GM12878 (cell line): ENCODE results near the gene CIB4. TPM values are rescaled to one million over a fixed set of nuclear protein-coding genes. Genes with fewer than 3 reads are reported as not detected.

Experiments
- ATAC-seq: fragments of 200-7000 bp; cut with Tn5 transposase; 3 replicates; pipeline ENCODE4 v1.9.1; 2020; ENCODE audit warnings: mild to moderate bottlenecking, moderate library complexity
- BruUV-seq: library from RNA; stranded (reverse); fragments of 400-500 nt; replicated peaks from 2 replicates; lab custom pipeline; 2021; lab: Mats Ljungman, UMichigan
- CTCF ChIA-PET: fragments of 300-600 bp; sonication (Branson Sonifier 250); formaldehyde crosslinking; extraction: SDS; loops from one replicate; lab custom pipeline; 2021; ENCODE audit warnings: inconsistent platforms; lab: Yijun Ruan, JAX
- POLR2A ChIA-PET: fragments of 350-600 bp; formaldehyde crosslinking; extraction: SDS; loops from one replicate; lab custom pipeline; 2021; ENCODE audit warnings: inconsistent platforms; lab: Charles Lee
- RAD21 ChIA-PET: fragments of 300-600 bp; sonication (Branson Sonifier 250); formaldehyde crosslinking; loops from one replicate; lab custom pipeline; 2023; ENCODE audit warnings: antibody characterized with exemption; ENCODE audit not compliant: unreplicated experiment; lab: Charles Lee
- SMC1A ChIA-PET: fragments of 300-600 bp; sonication (Branson Sonifier 250); formaldehyde crosslinking; loops from one replicate; lab custom pipeline; 2023; ENCODE audit not compliant: unreplicated experiment, uncharacterized antibody; lab: Charles Lee
- DNase-seq: peaks from one replicate; pipeline ENCODE4 v3.0.0-alpha.2; 2011; ENCODE audit warnings: low read depth, low spot score
- FAIRE-seq: peaks from 3 replicates; lab custom pipeline; 2011; peaks lifted over from hg19 to GRCh38; lab: Jason Lieb, UNC
- H2AFZ ChIP-seq: 2 replicates; pipeline ENCODE4 v1.6.0; 2011; ENCODE audit warnings: low read depth, low read length, control low read depth; ENCODE audit not compliant: control insufficient read depth
- H3K27ac ChIP-seq: 2 replicates; pipeline ENCODE4 v1.5.1; 2011; ENCODE audit warnings: control low read depth; ENCODE audit not compliant: control insufficient read depth, insufficient read depth
- H3K27me3 ChIP-seq, 2 experiments: replicated peaks in 1 of 2; 2 replicates each; pipeline versions ENCODE4 v1.6.0 to v1.6.1; 2011; ENCODE audit warnings: low read length in 1 of 2; ENCODE audit not compliant: control insufficient read depth in 2 of 2, insufficient read depth in 2 of 2
- H3K36me3 ChIP-seq, 2 experiments: 2 replicates each; pipeline ENCODE4 v1.5.1; 2011; ENCODE audit warnings: low read length in 1 of 2; ENCODE audit not compliant: control insufficient read depth in 2 of 2, insufficient read depth in 2 of 2
- H3K4me1 ChIP-seq: 2 replicates; pipeline ENCODE4 v1.6.1; 2011; ENCODE audit warnings: mild to moderate bottlenecking, low read length, moderate library complexity, mixed read lengths; ENCODE audit not compliant: control insufficient read depth, insufficient read depth
- H3K4me2 ChIP-seq: 2 replicates; pipeline ENCODE4 v1.6.0; 2011; ENCODE audit warnings: control low read depth; ENCODE audit not compliant: control insufficient read depth, insufficient read depth
- H3K4me3 ChIP-seq: fragments of 200-600 bp; sonication (generic); 2 replicates; pipeline ENCODE4 v1.5.1; 2016
- H3K79me2 ChIP-seq: 2 replicates; pipeline ENCODE4 v1.6.0; 2011; ENCODE audit warnings: low read length; ENCODE audit not compliant: control insufficient read depth, insufficient read depth
- H3K9ac ChIP-seq: 2 replicates; pipeline ENCODE4 v1.8.0; 2011; ENCODE audit warnings: low read length, control low read depth, mixed read lengths; ENCODE audit not compliant: control insufficient read depth, insufficient read depth
- H3K9me3 ChIP-seq: replicated peaks from 3 replicates; pipeline ENCODE4 v1.5.1; 2011; ENCODE audit warnings: mild to moderate bottlenecking, low read length; ENCODE audit not compliant: control insufficient read depth, insufficient read depth
- H4K20me1 ChIP-seq: 2 replicates; pipeline ENCODE4 v1.6.0; 2011; ENCODE audit not compliant: control insufficient read depth, insufficient read depth
- CBX3 ChIP-seq: fragments of 200-600 bp; sonication (generic); IDR thresholded peaks from 2 replicates; pipeline ENCODE4 v1.6.1; 2016; ENCODE audit warnings: low read depth, borderline replicate concordance
- CEBPB ChIP-seq, 2 experiments: fragments of 150-350 bp in 1 of 2; IDR thresholded peaks; 2 replicates each; pipeline ENCODE4 v1.6.1; 2012 to 2014; ENCODE audit warnings: low read depth in 2 of 2, low read length in 2 of 2, borderline replicate concordance in 1 of 2, inconsistent platforms in 1 of 2
- ESRRA ChIP-seq: IDR thresholded peaks from 2 replicates; pipeline ENCODE4 v1.6.1; 2012; ENCODE audit warnings: mild to moderate bottlenecking, low read length, improper control_type of control experiment
- FOXM1 ChIP-seq: IDR thresholded peaks from 2 replicates; pipeline ENCODE4 v1.6.1; 2012; ENCODE audit warnings: low read depth, mild to moderate bottlenecking, inconsistent platforms, low read length, moderate library complexity
- HDGF ChIP-seq: fragments of 450-650 bp; IDR thresholded peaks from 2 replicates; pipeline ENCODE4 v1.6.1; 2016; ENCODE audit warnings: antibody characterized with exemption
- IRF5 ChIP-seq: fragments of 450-650 bp; IDR thresholded peaks from 2 replicates; pipeline ENCODE4 v1.6.1; 2017; ENCODE audit warnings: borderline replicate concordance
- MYC ChIP-seq: IDR thresholded peaks from 2 replicates; pipeline ENCODE4 v1.6.1; 2011; ENCODE audit warnings: mild to moderate bottlenecking, low read length, moderate library complexity, inconsistent platforms; ENCODE audit not compliant: insufficient read depth, insufficient replicate concordance, insufficient read length, severe bottlenecking
- NFIC ChIP-seq: IDR thresholded peaks from 2 replicates; pipeline ENCODE4 v1.6.1; 2012; ENCODE audit warnings: low read depth, mild to moderate bottlenecking, inconsistent platforms, low read length, moderate library complexity
- NFYA ChIP-seq: IDR thresholded peaks from 2 replicates; pipeline ENCODE4 v1.6.1; 2011; ENCODE audit warnings: low read depth, mild to moderate bottlenecking, low read length, improper control_type of control experiment, borderline replicate concordance
- NR2F1 ChIP-seq: fragments of 450-650 bp; conservative IDR thresholded peaks from 2 replicates; pipeline ENCODE4 v1.6.1; 2017; ENCODE audit warnings: mild to moderate bottlenecking
- NRF1 ChIP-seq: conservative IDR thresholded peaks from 2 replicates; pipeline ENCODE4 v1.6.1; 2011; ENCODE audit warnings: mild to moderate bottlenecking, low read depth, low read length, improper control_type of control experiment
- SIX5 ChIP-seq: IDR thresholded peaks from 2 replicates; pipeline ENCODE4 v1.6.1; 2011; ENCODE audit warnings: mild to moderate bottlenecking, low read depth, low read length, moderate library complexity; ENCODE audit not compliant: severe bottlenecking
- SMAD5 ChIP-seq: IDR thresholded peaks from 2 replicates; pipeline ENCODE4 v1.6.1; 2016; ENCODE audit warnings: antibody characterized with exemption, low read depth
- SUZ12 ChIP-seq: fragments of 200-600 bp; sonication (generic); IDR thresholded peaks from one replicate; pipeline ENCODE4 v1.6.1; 2018; ENCODE audit warnings: antibody characterized with exemption, mild to moderate bottlenecking; ENCODE audit not compliant: unreplicated experiment
- TBL1XR1 ChIP-seq: IDR thresholded peaks from 2 replicates; pipeline ENCODE4 v1.6.1; 2012; ENCODE audit warnings: low read depth, low read length, improper control_type of control experiment
- USF1 ChIP-seq: IDR thresholded peaks from 2 replicates; pipeline ENCODE4 v1.6.1; 2011; ENCODE audit warnings: borderline replicate concordance, low read depth, mild to moderate bottlenecking, moderate library complexity, mixed read lengths, low read length; ENCODE audit not compliant: insufficient read depth; ENCODE audit errors: extremely low read length
- WGBS: methylation state at CpG from one replicate; pipeline ENCODE4 v1.1.6; 2016; ENCODE audit warnings: low lambda C conversion rate; ENCODE audit not compliant: insufficient replicate concordance, insufficient coverage; ENCODE audit errors: missing lambda C conversion rate; 5-methylcytosine and 5-hydroxymethylcytosine counted together
- in situ Hi-C: fragments of 300-500 bp; cut with MboI; formaldehyde crosslinking; loops from 9 replicates; pipeline ENCODE4 v1.14.3; 2018; ENCODE audit warnings: mixed read lengths
- intact Hi-C: fragments of 100-400 bp; cut with micrococcal nuclease; formaldehyde crosslinking; loops from one replicate; pipeline ENCODE4 v1.14.2; 2022; ENCODE audit not compliant: unreplicated experiment
- polyA plus RNA-seq, 11 experiments: library from polyadenylated mRNA; depleted of rRNA in 4 of 11; unstranded in 6 of 11; stranded (reverse) in 5 of 11; fragments of >200 nt; fragmentation: Nextera tagmentation in 4 of 11; fragmentation: Illumina TruSeq in 1 of 11; extraction: Ambion mirVana in 4 of 11; extraction: Trizol in 1 of 11; gene quantifications; 1 replicate in 1 of 11; 2 replicates in 10 of 11; pipeline versions ENCODE4 v1.2.1 to v1.2.3, GENCODE V29; 2011 to 2016; ENCODE audit warnings: inconsistent platforms in 2 of 11, missing spikeins in 2 of 11, low read depth in 1 of 11
- total RNA-seq, 4 experiments: library from RNA; depleted of rRNA in 3 of 4; stranded (reverse); fragments of >200 nt in 3 of 4; fragmentation: Illumina TruSeq in 1 of 4; extraction: Trizol in 1 of 4; gene quantifications; 2 replicates each; pipeline versions ENCODE4 v1.2.1 to v1.2.3, GENCODE V29; 2013 to 2021

The CIB4 gene
- total and polyA plus RNA-seq, 10 of the 15 experiments (the other 5 are each of a cell fraction or from before 2014, with no cell fraction given), result not detected

DNA sequence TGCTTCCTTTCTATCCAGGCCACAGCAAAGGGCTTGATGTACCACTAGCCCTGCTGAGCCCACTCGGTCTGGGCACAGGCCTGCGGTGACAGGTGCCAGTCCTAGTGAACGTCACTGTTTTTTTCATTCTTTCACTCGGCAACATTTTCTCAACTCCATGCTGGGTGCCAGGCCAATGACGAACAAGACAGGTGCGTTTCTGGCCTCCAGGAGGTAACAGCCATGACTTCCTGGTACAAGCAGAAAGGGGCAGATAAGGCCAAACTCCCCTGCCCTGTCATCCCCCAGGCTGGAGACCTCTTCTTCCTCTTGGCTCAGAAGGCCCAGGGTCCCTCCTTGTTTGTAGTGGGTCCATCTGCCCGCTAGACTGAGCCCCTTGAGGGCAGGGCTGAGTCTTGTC, 107.5 kb downstream of the CIB4 start:
- no peak for ATAC-seq

More for the DNA sequence above, 107.5 kb downstream of the CIB4 start:
- WGBS, result 31% methylated on average over 7 of the region's 7 CpGs
- Histone ChIP-seq H3K79me2 (no peaks in the 10 kb centered on the region), H4K20me1 (no peaks in the 10 kb centered on the region), H3K36me3 (no peaks in the 10 kb centered on the region), H3K9ac (no peak overlapping the region), H2AFZ (no peak overlapping the region), H3K27me3 (peaks cover 0 to 2% of the 10 kb centered on the region in 2 experiments; a peak in 2 of 4 replicates), H3K4me2 (no peak overlapping the region), H3K27ac (no peak overlapping the region), H3K4me3 (no peak overlapping the region), H3K4me1 (no peaks in the 10 kb centered on the region), H3K9me3 (no peaks in the 10 kb centered on the region)
- FAIRE-seq (no peak), DNase-seq (no peak)
- in situ Hi-C loops, result no loop called here
- BruUV-seq, result no TSS peak
- RAD21 ChIA-PET, result no interaction called here
- CTCF ChIA-PET, result no interaction called here
- intact Hi-C loops, result no loop called here
- POLR2A ChIA-PET, result no interaction called here
- TF ChIP-seq NFIC (no peak), ESRRA (no peak), NFYA (no peak), SUZ12 (no peak), CBX3 (no peak), HDGF (no peak), MYC (no peak), TBL1XR1 (no peak), SIX5 (no peak), NR2F1 (no peak), USF1 (no peak), FOXM1 (no peak), IRF5 (no peak), CEBPB (IDR thresholded peaks at IDR 0.05; ENCODE audit: borderline replicate concordance in 1 of 2, low read depth in 2 of 2, low read length in 2 of 2) (no peak), SMAD5 (no peak), NRF1 (no peak)
- SMC1A ChIA-PET, result no interaction called here
